Astrocyte of the spinal cord (primary cell): ENCODE results near the gene ICE2.

Experiments used
- DNase-seq: peaks from one replicate; pipeline ENCODE4 v3.0.0; 2011; ENCODE audit warnings: low read depth, low spot score
- H3K4me3 ChIP-seq: 2 replicates; pipeline ENCODE4 v1.5.1; 2011; ENCODE audit warnings: low read depth, mild to moderate bottlenecking, low read length, moderate library complexity
- in situ Hi-C: cut with HindIII; loops from 2 replicates; pipeline ENCODE4 v1.10.0; 2017; ENCODE audit warnings: low sequenced_read_pairs
- TF ChIP-seq, protein P1 (sequence below): IDR thresholded peaks from 2 replicates; pipeline ENCODE4 v1.5.1; 2012; ENCODE audit warnings: low read depth, mild to moderate bottlenecking, low read length, inconsistent platforms

The ICE2 gene

DNA sequence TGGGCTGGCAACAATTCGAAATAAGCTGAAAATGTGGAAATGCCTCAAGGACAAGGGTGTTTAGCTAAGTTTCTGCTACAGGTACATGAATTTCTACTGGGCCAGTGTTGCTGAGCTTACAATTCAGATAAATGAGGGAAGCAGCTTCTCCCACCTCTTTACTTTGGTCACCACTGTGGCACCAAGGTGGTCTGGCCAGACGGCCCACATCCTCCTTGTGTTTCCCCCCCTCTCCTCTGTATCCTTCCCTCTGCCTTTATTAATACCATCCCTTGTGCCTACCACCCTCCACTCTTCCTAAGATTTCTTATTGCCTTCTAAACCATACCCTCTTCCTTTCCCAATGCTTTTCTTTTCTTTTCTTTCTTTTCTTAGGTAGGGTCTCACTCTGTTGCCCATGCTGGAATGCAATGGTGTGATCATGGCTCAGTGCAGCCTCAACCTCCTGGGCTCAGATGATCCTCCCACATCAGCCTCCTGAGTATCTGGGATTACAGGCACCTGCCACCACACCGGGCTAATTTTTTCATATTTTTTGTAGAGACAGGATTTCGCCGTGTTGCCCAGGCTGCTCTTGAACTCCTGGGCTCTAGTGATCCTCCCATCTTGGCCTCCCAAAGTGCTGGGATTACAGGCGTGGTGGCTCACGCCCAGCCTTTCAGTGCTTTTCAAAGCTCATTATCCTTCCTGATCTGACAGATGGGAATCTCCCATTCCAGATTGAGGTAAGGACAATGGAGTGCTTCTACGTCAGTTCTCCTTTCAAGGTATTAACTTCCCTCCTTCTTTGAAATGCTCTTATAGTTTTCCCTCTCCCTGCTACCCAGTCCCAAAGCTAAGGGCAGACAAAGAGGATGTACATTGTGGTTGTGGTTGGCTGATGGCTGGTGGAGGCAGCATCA is 95.9 kb downstream of the ICE2 start:
- H3K4me3 ChIP-seq, result no peak overlapping the region
- in situ Hi-C loops, result no loop called here
- TF ChIP-seq, protein P1, sequence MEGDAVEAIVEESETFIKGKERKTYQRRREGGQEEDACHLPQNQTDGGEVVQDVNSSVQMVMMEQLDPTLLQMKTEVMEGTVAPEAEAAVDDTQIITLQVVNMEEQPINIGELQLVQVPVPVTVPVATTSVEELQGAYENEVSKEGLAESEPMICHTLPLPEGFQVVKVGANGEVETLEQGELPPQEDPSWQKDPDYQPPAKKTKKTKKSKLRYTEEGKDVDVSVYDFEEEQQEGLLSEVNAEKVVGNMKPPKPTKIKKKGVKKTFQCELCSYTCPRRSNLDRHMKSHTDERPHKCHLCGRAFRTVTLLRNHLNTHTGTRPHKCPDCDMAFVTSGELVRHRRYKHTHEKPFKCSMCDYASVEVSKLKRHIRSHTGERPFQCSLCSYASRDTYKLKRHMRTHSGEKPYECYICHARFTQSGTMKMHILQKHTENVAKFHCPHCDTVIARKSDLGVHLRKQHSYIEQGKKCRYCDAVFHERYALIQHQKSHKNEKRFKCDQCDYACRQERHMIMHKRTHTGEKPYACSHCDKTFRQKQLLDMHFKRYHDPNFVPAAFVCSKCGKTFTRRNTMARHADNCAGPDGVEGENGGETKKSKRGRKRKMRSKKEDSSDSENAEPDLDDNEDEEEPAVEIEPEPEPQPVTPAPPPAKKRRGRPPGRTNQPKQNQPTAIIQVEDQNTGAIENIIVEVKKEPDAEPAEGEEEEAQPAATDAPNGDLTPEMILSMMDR, result no peak
- no peak for DNase-seq

DNA sequence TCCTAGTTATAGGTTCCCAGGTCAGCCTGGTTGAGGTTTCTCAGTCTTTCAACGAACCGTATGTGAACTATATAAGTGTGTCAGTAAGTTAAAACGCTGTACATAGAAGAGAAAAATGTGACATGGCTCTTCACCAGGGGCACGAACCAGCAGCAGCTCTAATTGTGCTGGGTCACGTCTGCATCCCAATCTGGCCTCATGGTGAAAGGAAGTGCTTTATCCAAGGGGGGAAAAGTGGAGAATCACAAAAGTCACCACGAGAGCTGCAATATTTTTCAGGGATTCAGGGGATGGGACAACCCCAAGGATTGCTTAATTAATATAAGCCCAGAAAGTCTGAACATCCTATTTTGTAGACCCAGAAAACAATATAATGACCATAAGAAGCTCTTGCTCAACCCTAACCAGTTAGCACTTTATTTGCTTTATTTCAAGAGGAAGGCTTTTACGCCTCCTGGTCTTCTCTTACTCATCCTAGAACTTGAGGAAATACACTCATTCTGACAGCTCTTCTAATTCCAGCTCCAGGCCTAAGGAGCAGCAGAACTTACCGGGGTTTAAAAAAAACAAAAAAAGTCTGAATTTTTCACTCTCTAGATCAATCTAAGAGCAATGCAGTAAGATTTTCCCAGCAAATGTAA is 97.7 kb downstream of the ICE2 start:
- in situ Hi-C loops, result no loop called here
- TF ChIP-seq, protein P1, result no peak
- H3K4me3 ChIP-seq, result no peak overlapping the region
- no peak for DNase-seq

DNA sequence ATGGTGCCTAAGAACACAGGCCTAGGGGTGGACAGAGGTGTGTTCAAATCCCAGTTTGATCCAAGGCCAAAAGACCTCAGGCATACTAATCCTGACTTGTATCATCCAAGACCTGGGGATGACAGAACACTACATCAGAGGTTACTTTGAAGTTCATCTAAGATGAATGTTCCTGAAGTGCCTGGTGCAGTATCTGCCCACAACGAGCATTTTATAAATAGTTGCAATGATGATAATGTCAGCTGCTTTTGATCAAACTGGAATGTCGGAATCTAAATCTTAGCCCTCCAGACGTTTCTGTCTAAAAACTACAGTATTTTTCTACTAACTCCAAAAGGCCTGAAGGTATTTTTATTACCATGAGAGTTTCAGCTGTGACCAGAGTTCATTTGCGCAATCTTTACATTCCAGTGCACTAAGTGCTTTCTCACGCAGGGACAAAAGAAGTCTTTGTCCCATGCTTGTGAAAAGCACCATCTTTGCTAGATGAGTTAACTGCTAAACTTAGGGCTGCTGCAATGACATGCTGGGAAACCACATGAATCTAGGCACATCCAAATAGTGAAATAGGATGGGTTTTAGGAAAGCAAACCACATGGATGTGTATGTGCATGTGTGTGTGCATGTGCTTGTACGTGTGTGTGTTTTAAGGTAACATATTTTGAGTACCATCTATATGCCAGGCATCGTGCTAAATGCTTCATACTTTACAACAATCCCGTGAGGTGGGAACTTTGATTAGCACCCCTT is 99.2 kb downstream of the ICE2 start:
- TF ChIP-seq, protein P1, result no peak
- no peak overlapping the region for H3K4me3 ChIP-seq
- DNase-seq, result peak; percentile 93
- in situ Hi-C loops, result no loop called here

DNA sequence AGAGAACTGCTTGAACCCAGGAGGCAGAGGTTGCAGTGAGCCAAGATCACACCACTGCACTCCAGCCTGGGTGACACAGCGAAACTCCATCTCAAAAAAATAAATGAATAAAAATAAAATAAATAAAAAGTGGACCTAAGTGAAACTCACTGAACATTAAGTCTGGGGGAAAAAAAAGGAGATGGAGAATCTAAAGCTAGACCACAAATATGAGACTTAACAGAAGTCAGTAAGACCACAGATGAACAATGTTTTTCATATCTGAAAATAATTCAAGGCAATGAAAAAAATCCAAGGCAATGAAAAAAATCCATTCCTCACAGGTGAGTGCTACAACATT is 99.8 kb downstream of the ICE2 start:
- H3K4me3 ChIP-seq, result no peak overlapping the region
- no peak for DNase-seq
- TF ChIP-seq, protein P1, result no peak
- in situ Hi-C loops, result no loop called here

DNA sequence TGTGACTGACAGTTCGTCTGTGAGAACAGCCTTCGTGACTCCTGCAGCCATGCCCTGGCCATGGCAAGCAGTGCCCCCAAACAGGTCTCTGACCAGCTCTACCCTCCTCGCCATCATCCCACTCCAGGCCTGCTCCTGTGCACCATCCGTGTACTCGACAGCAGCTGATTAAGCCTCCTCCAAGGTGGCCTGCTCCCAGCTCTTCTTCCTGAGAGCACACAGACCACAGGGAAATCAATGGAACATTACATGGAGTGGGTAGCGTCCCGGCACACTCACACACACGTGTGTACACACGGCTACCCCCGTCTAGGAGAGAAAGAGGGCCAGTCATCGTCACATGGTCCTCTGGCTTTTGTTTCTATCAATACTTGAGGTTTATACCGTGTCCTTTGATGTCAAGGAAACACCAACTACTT is 102.3 kb downstream of the ICE2 start:
- no peak overlapping the region for H3K4me3 ChIP-seq
- DNase-seq, result no peak
- in situ Hi-C loops, result no loop called here
- TF ChIP-seq, protein P1, result no peak

DNA sequence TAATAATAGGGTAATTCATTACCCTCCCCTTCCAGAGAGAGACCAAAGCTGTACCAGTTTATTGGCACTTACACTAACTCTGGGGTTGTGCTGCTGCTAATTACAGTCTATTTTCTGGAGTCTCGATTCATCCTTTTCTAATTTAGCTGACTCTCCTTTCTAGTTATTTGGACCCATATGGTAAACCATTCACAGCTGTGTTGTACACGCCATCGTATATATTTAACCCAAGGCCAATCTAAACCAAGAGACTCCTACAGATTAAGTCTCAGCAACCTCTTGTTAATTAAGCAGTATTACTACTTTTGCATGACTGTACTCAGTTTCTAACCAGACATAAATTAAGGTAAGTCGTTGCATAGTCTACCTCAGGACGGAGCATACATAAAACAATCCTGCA is 103.6 kb downstream of the ICE2 start:
- TF ChIP-seq, protein P1, result no peak
- no peak for DNase-seq
- no peak overlapping the region for H3K4me3 ChIP-seq
- in situ Hi-C loops, result no loop called here
